Activated naive CD4-positive, alpha-beta T cell treated with anti-CD3 and anti-CD28 coated beads, Interleukin-2, amount 50 U/mL, for 72 hours (primary cell): ENCODE measurements around the gene PYGB. TPM values are rescaled to one million over a fixed set of nuclear protein-coding genes. Genes with fewer than 3 reads are reported as not detected.

ENCODE experiments used
- ATAC-seq, 2 donors: fragments of 150-1000 bp; cut with Tn5 transposase; 2 replicates each; pipeline ENCODE4 v1.10.0; 2021; ENCODE audit warnings: mild to moderate bottlenecking in 2 of 2, moderate library complexity in 2 of 2
- DNase-seq, 2 donors: peaks; one replicate each; pipeline ENCODE4 v3.0.0; 2021 to 2022; ENCODE audit warnings: low spot score in 2 of 2
- H3K27ac Mint-ChIP-seq, 2 donors: one replicate each; pipeline ENCODE4 v1.8.0; 2022; ENCODE audit warnings: mild to moderate bottlenecking in 2 of 2, mixed read lengths in 2 of 2
- H3K36me3 Mint-ChIP-seq, 2 donors: one replicate each; pipeline ENCODE4 v1.8.0; 2022; ENCODE audit warnings: mixed read lengths in 2 of 2
- H3K9me3 Mint-ChIP-seq, 2 donors: one replicate each; pipeline ENCODE4 v1.8.0; 2022; ENCODE audit warnings: mixed read lengths in 2 of 2
- total RNA-seq, 2 donors: library from RNA; stranded (reverse); gene quantifications; one replicate each; pipeline ENCODE4 v1.2.3, GENCODE V29; 2022

Gene PYGB
- 10 to 100 TPM; 19.1 to 30.8 TPM for total RNA-seq

- Mint-ChIP-seq H3K9me3 (no peaks in the 10 kb centered on the region), H3K27ac (peak within 1 kb of the TSS; percentile 83 to 89), H3K36me3 (peaks cover 0 to 8% of the 10 kb centered on the region in 2 donors)
- DNase-seq (peak; percentile 78 to 84), ATAC-seq (peak; percentile 74 to 85)
These were observed at the start of gene PYGB for GRCh38 chr20:25247956-25248785. Gene PYGB, plus strand, starts transcription at chr20:25248085. Its CDS starts 94 bp downstream, at chr20:25248179.

- ATAC-seq: no peak
- no peak for DNase-seq
- Mint-ChIP-seq H3K27ac (no peak overlapping the region), H3K36me3 (no peaks in the 10 kb centered on the region), H3K9me3 (no peaks in the 10 kb centered on the region)
These were observed 49.1 kb upstream of the PYGB start for GRCh38 chr20:25198663-25199383.

GRCh38 chr20:25199473-25200260, 48.2 kb upstream of the PYGB start:
- Mint-ChIP-seq H3K9me3 (no peaks in the 10 kb centered on the region), H3K36me3 (no peaks in the 10 kb centered on the region), H3K27ac (no peak overlapping the region)
- DNase-seq: no peak
- ATAC-seq: no peak

GRCh38 chr20:25203089-25203488, 44.8 kb upstream of the PYGB start:
- H3K36me3 Mint-ChIP-seq: no peaks in the 10 kb centered on the region
- DNase-seq: no peak
- H3K9me3 Mint-ChIP-seq: no peaks in the 10 kb centered on the region
- H3K27ac Mint-ChIP-seq: no peak overlapping the region
- no peak for ATAC-seq

GRCh38 chr20:25203871-25204320, 44.0 kb upstream of the PYGB start:
- peak overlapping the region in 1 of 2 donors; percentile 61 for H3K27ac Mint-ChIP-seq

GRCh38 chr20:25204550-25205276, 43.2 kb upstream of the PYGB start:
- Mint-ChIP-seq H3K36me3 (no peaks in the 10 kb centered on the region), H3K9me3 (no peaks in the 10 kb centered on the region), H3K27ac (peak overlapping the region in 1 of 2 donors; percentile 85)
- DNase-seq: no peak
- ATAC-seq: no peak

More at GRCh38 chr20:25203871-25204320, 44.0 kb upstream of the PYGB start:
- Mint-ChIP-seq H3K36me3 (no peaks in the 10 kb centered on the region), H3K9me3 (no peaks in the 10 kb centered on the region)
- DNase-seq: no peak
- no peak for ATAC-seq

- no peaks in the 10 kb centered on the region for H3K9me3 Mint-ChIP-seq
- ATAC-seq: no peak
- no peaks in the 10 kb centered on the region for H3K36me3 Mint-ChIP-seq
- DNase-seq: no peak
- H3K27ac Mint-ChIP-seq: peak overlapping the region in 1 of 2 donors; percentile 85
These were observed 42.4 kb upstream of the PYGB start for GRCh38 chr20:25205277-25206062.

GRCh38 chr20:25206063-25206403, 41.9 kb upstream of the PYGB start:
- Mint-ChIP-seq H3K27ac (no peak overlapping the region), H3K36me3 (no peaks in the 10 kb centered on the region), H3K9me3 (no peaks in the 10 kb centered on the region)
- DNase-seq (no peak), ATAC-seq (no peak)

GRCh38 chr20:25206548-25206947, 41.3 kb upstream of the PYGB start:
- DNase-seq (no peak), ATAC-seq (no peak)
- no peaks in the 10 kb centered on the region for H3K9me3 Mint-ChIP-seq
- H3K36me3 Mint-ChIP-seq: no peaks in the 10 kb centered on the region
- H3K27ac Mint-ChIP-seq: no peak overlapping the region

GRCh38 chr20:25207149-25207959, 40.5 kb upstream of the PYGB start:
- ATAC-seq (no peak), DNase-seq (no peak)
- Mint-ChIP-seq H3K36me3 (no peaks in the 10 kb centered on the region), H3K9me3 (no peaks in the 10 kb centered on the region), H3K27ac (peak overlapping the region in 1 of 2 donors; percentile 29)

- H3K9me3 Mint-ChIP-seq: no peaks in the 10 kb centered on the region
- DNase-seq (no peak), ATAC-seq (no peak)
- H3K36me3 Mint-ChIP-seq: no peaks in the 10 kb centered on the region
- H3K27ac Mint-ChIP-seq: no peak overlapping the region
These were observed 39.8 kb upstream of the PYGB start for GRCh38 chr20:25207960-25208534.

- no peaks in the 10 kb centered on the region for H3K9me3 Mint-ChIP-seq
These were observed 38.5 kb upstream of the PYGB start for GRCh38 chr20:25209400-25209799.

GRCh38 chr20:25209911-25210310, 38.0 kb upstream of the PYGB start:
- no peak for DNase-seq
- no peak for ATAC-seq
- peak overlapping the region in 1 of 2 donors; percentile 50 for H3K27ac Mint-ChIP-seq
- no peaks in the 10 kb centered on the region for H3K36me3 Mint-ChIP-seq
- no peaks in the 10 kb centered on the region for H3K9me3 Mint-ChIP-seq

More at GRCh38 chr20:25209400-25209799, 38.5 kb upstream of the PYGB start:
- DNase-seq (no peak), ATAC-seq (no peak)
- H3K27ac Mint-ChIP-seq: no peak overlapping the region
- no peaks in the 10 kb centered on the region for H3K36me3 Mint-ChIP-seq

GRCh38 chr20:25211273-25211672, 36.6 kb upstream of the PYGB start:
- no peaks in the 10 kb centered on the region for H3K9me3 Mint-ChIP-seq
- no peak for DNase-seq
- no peaks in the 10 kb centered on the region for H3K36me3 Mint-ChIP-seq
- H3K27ac Mint-ChIP-seq: peak overlapping the region in 1 of 2 donors; percentile 35
- no peak for ATAC-seq

GRCh38 chr20:25212242-25212641, 35.6 kb upstream of the PYGB start:
- no peaks in the 10 kb centered on the region for H3K9me3 Mint-ChIP-seq
- DNase-seq (no peak), ATAC-seq (no peak)
- no peak overlapping the region for H3K27ac Mint-ChIP-seq
- no peaks in the 10 kb centered on the region for H3K36me3 Mint-ChIP-seq
